BE2C (cell line): ENCODE measurements around the gene EPB41L5.

Experiments
- DNase-seq: peaks from one replicate; pipeline ENCODE4 v3.0.0-alpha.2; 2020
- H3K27me3 ChIP-seq: fragments of 250-450 bp; sonication (Bioruptor Pico); 2 replicates; pipeline ENCODE4 v1.5.1; 2020; ENCODE audit warnings: mild to moderate bottlenecking
- H3K36me3 ChIP-seq: fragments of 250-450 bp; sonication (Bioruptor Pico); 2 replicates; pipeline ENCODE4 v1.5.1; 2020; ENCODE audit warnings: mild to moderate bottlenecking
- H3K4me1 ChIP-seq: fragments of 250-450 bp; sonication (Bioruptor Pico); 2 replicates; pipeline ENCODE4 v1.5.1; 2020
- H3K4me3 ChIP-seq: 2 replicates; pipeline ENCODE4 v1.5.1; 2011; ENCODE audit warnings: low read depth, low read length
- H3K9me3 ChIP-seq: fragments of 250-450 bp; sonication (Bioruptor Pico); 2 replicates; pipeline ENCODE4 v1.5.1; 2020
- TF ChIP-seq, protein P1 (sequence below): IDR thresholded peaks from 2 replicates; pipeline ENCODE4 v1.5.1; 2012; ENCODE audit warnings: mild to moderate bottlenecking, low read depth, low read length

The EPB41L5 gene

GRCh38 chr2:120028795-120029194 lies 15.9 kb downstream of the EPB41L5 start:
- no peaks in the 10 kb centered on the region for H3K27me3 ChIP-seq
- no peaks in the 10 kb centered on the region for H3K9me3 ChIP-seq
- no peaks in the 10 kb centered on the region for H3K4me1 ChIP-seq
- no peak for DNase-seq
- TF ChIP-seq, protein P1, sequence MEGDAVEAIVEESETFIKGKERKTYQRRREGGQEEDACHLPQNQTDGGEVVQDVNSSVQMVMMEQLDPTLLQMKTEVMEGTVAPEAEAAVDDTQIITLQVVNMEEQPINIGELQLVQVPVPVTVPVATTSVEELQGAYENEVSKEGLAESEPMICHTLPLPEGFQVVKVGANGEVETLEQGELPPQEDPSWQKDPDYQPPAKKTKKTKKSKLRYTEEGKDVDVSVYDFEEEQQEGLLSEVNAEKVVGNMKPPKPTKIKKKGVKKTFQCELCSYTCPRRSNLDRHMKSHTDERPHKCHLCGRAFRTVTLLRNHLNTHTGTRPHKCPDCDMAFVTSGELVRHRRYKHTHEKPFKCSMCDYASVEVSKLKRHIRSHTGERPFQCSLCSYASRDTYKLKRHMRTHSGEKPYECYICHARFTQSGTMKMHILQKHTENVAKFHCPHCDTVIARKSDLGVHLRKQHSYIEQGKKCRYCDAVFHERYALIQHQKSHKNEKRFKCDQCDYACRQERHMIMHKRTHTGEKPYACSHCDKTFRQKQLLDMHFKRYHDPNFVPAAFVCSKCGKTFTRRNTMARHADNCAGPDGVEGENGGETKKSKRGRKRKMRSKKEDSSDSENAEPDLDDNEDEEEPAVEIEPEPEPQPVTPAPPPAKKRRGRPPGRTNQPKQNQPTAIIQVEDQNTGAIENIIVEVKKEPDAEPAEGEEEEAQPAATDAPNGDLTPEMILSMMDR = no peak
- no peak overlapping the region for H3K4me3 ChIP-seq
- no peaks in the 10 kb centered on the region for H3K36me3 ChIP-seq

DNA sequence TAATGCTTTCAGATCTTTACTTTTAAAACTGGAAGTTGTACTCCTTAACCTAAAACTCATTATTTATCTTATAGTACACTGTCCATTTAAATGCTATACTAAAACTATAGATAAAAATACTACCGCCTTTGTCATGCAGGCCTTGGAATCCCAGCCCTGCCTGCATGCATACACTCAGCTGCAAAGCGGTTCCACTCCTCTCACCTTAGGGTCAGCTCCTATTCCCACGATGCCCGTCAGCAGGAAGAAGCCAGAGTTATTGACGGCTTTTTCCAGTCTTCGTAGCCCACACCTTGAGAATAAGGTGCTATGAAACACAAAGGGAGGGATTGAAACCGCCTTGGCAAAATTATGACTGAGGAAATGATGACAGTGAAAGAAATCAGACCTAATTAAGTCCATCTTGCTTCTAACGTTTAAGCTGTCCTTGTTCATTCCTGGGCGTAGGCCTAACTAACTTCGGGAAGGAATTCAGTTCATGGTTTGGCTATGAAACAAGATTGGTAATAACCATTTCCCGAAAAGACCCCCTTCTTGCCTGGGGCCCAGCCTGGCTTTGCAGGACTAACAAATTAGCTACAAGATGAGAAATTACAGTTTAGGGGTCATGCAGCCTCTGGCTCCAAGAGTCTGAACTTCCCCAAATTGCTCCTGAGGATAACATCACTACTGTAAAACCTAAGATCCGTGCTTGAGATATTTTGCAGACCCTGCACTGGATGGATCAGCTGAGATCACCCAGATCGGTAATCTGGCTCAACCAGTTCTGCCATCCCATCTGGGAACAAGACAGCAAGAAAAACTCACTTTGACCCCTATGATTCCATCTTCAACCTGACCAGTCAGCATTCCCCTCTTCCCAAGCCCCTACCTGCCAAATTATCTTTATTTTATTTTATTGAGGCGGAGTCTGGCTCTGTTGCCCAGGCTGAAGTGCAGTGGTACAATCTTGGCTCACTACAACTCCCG lies 17.1 kb downstream of the EPB41L5 start:
- no peak for DNase-seq
- Histone ChIP-seq H3K36me3 (no peaks in the 10 kb centered on the region), H3K4me3 (no peak overlapping the region), H3K4me1 (no peaks in the 10 kb centered on the region), H3K9me3 (no peaks in the 10 kb centered on the region), H3K27me3 (no peaks in the 10 kb centered on the region)
- TF ChIP-seq, protein P1 = no peak

DNA sequence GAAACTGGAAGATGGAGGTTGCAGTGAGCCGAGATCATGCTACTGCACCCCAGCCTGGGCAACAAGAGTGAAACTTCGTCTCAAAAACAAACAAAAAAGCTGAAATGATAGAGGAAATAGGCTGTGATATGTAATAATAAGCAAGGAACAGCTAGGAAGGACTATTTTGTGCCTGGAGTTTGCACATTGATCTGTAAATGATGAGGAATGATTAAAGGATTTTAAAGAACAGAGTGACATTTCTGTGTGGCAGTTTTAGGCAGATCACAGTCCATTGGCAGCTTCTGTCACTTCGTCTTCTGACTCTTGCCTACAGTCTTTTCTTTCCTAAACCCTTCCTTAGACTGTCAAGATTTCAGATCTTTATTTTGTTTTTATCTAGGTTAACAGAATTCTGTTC lies 19.4 kb downstream of the EPB41L5 start:
- TF ChIP-seq, protein P1 = no peak

GRCh38 chr2:120034027-120034426 lies 21.1 kb downstream of the EPB41L5 start:
- TF ChIP-seq, protein P1 = no peak
- Histone ChIP-seq H3K27me3 (no peaks in the 10 kb centered on the region), H3K4me3 (no peak overlapping the region), H3K36me3 (no peaks in the 10 kb centered on the region), H3K4me1 (no peaks in the 10 kb centered on the region), H3K9me3 (no peaks in the 10 kb centered on the region)
- no peak for DNase-seq

More for the DNA sequence above, 19.4 kb downstream of the EPB41L5 start:
- no peaks in the 10 kb centered on the region for H3K9me3 ChIP-seq
- no peaks in the 10 kb centered on the region for H3K4me1 ChIP-seq
- no peaks in the 10 kb centered on the region for H3K27me3 ChIP-seq
- H3K4me3 ChIP-seq = no peak overlapping the region
- H3K36me3 ChIP-seq = no peaks in the 10 kb centered on the region
- DNase-seq = no peak

GRCh38 chr2:120034621-120035020 lies 21.7 kb downstream of the EPB41L5 start:
- H3K4me1 ChIP-seq = no peaks in the 10 kb centered on the region
- TF ChIP-seq, protein P1 = no peak
- no peaks in the 10 kb centered on the region for H3K9me3 ChIP-seq
- no peak overlapping the region for H3K4me3 ChIP-seq
- no peaks in the 10 kb centered on the region for H3K27me3 ChIP-seq
- H3K36me3 ChIP-seq = no peaks in the 10 kb centered on the region
- no peak for DNase-seq

DNA sequence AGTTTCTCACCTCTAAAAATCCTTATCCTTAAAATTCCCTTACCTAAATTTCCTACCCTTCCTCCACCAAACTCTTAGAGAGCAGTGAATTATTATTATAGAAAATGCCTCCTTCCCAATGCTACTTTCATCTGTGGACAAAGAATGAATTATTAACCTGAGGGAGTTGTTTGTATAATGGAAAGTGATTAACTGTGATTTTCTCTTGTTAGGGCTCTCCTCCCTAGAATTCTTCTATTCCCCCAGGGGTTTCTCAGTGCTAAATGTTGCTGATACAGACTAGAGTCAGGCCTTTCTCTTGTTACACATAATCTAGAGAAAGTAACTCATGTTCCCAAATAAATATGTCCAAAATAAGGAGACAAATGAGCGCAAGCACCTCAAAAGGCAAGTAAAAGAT lies 23.3 kb downstream of the EPB41L5 start:
- no peaks in the 10 kb centered on the region for H3K27me3 ChIP-seq
- TF ChIP-seq, protein P1 = no peak
- no peak for DNase-seq

More for the DNA sequence above, 23.3 kb downstream of the EPB41L5 start:
- H3K4me3 ChIP-seq = no peak overlapping the region
- H3K36me3 ChIP-seq = no peaks in the 10 kb centered on the region
- H3K4me1 ChIP-seq = no peaks in the 10 kb centered on the region
- H3K9me3 ChIP-seq = no peaks in the 10 kb centered on the region
